ENCODE measurements around the gene AHDC1.

DNA sequence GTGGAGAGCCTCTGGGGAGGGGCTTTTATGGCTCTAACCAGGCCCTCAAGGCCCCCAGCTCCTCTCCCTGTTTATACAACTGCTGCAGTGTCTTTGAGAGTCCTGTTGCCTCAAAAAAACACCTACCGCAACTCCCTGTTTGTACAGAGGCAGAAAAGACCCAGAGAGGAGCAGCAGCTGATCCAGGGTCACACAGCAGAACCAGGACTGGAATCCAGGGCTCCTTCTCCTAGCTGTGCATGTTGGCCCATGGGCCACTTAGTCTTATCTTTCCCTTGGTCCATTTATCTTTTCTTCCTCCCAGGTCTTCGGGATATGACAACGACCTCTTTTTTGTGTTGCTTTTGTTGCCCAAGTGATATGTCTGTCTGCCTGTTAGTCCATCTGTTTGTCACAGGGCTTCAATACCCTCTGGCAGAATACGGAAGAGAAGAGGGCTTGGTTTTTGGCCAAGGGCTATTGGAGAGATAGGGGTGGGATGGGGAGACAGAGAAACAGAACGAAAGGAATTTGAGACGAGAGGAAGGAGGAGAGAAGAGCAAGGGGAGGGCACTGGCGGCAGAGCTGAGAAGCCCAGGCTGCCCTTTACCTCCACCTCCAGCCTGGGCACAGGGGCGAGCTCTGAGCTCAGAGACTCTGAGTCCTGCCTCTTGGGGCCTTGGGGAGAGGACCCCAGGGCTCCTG lies 80.5 kb downstream of the AHDC1 start:
- TF ChIP-seq, protein P1, sequence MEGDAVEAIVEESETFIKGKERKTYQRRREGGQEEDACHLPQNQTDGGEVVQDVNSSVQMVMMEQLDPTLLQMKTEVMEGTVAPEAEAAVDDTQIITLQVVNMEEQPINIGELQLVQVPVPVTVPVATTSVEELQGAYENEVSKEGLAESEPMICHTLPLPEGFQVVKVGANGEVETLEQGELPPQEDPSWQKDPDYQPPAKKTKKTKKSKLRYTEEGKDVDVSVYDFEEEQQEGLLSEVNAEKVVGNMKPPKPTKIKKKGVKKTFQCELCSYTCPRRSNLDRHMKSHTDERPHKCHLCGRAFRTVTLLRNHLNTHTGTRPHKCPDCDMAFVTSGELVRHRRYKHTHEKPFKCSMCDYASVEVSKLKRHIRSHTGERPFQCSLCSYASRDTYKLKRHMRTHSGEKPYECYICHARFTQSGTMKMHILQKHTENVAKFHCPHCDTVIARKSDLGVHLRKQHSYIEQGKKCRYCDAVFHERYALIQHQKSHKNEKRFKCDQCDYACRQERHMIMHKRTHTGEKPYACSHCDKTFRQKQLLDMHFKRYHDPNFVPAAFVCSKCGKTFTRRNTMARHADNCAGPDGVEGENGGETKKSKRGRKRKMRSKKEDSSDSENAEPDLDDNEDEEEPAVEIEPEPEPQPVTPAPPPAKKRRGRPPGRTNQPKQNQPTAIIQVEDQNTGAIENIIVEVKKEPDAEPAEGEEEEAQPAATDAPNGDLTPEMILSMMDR (conservative IDR thresholded peaks at IDR 0.05 in 1 of 2, IDR thresholded peaks at IDR 0.05 in 1 of 2; ENCODE audit: low read depth in 1 of 2, low read length in 2 of 2): no peak
- TF ChIP-seq EZH2 (IDR thresholded peaks at IDR 0.05; ENCODE audit: low read length, missing control alignments): no peak

Measured in fibroblast of lung (primary cell).